ENCODE measurements around the gene PPP2R2C. TPM values are rescaled to one million over a fixed set of nuclear protein-coding genes. Genes with fewer than 3 reads are reported as not detected.

PPP2R2C gene
- total and polyA plus RNA-seq, 2 experiments from 2014 or later: 1.3 to 9.2 TPM

DNA sequence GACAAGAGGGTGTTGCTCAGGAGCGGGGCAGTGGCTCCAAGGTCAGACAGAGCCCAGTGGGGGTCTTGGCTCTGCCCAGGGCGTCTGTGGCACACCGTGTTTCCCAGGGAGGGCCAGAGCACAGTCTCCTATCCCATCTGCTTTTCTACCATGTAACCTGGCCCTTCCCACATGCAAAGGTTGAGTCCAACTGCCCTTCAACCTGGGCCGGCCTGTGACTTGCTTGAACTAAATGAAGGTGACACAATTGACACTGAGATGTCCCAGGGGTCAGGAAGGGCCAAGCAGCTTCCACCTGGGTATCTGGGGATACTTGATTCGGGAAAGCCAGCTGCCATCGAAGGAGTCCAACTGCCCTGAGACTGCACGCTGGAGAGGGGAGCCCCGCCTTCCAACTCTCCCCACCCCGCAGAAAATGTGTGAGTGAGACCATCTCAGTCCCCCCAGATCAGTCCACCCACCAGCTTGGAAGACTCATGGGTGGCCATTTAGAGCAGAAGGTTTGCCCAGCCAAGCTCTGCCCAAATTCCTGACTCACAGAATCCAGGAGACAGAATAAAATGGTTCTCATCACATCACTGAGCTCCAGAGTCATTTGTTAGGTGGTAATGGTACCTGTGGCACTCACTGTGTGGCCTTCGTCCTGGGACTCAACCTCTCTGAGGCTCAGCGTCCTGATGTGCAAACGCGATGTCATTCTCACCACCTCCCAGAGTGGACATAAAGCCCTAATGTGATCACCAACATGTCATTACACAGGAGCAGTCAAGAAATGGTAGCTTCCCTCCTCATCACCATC lies 18.1 kb downstream of the PPP2R2C start:
- H3K9me2 ChIP-seq (ENCODE audit: insufficient read depth): no peaks in the 10 kb centered on the region
- H3K27ac ChIP-seq (ENCODE audit: low read depth): no peak overlapping the region
- H3K27me3 ChIP-seq (ENCODE audit: insufficient read depth): no peaks in the 10 kb centered on the region
- Mint-ChIP-seq H3K9me3 (peaks cover 4% of the 10 kb centered on the region), H3K27ac (no peak overlapping the region), H3K4me1 (no peaks in the 10 kb centered on the region; the same call in 2 of the 3 replicates), H3K27me3 (ENCODE audit: insufficient read depth, low read depth, poor library complexity) (peaks cover 13% of the 10 kb centered on the region), H3K4me3 (no peak overlapping the region), H3K36me3 (ENCODE audit: low read depth) (no peaks in the 10 kb centered on the region)
- H3F3A ChIP-seq (replicated peaks; ENCODE audit: low read depth): no peaks in the 10 kb centered on the region
- no peak overlapping the region for H3K4me3 ChIP-seq
- H2AFZ ChIP-seq: no peak overlapping the region
- ATAC-seq: no peak
- no peaks in the 10 kb centered on the region for H4K20me1 ChIP-seq (replicated peaks; ENCODE audit: insufficient read depth)
- no peaks in the 10 kb centered on the region for H3K4me1 ChIP-seq (ENCODE audit: insufficient read depth)
- DNase-seq (ENCODE audit: low spot score): no peak
- TF ChIP-seq ZNF331 (CRISPR knock-in tag; IDR thresholded peaks at IDR 0.05; ENCODE audit: low read depth) (no peak), JUNB (IDR thresholded peaks at IDR 0.05; ENCODE audit: unreplicated experiment) (no peak), EZH2 (IDR thresholded peaks at IDR 0.05; ENCODE audit: low read depth, unreplicated experiment) (no peak)
- H3K4me2 ChIP-seq: no peak overlapping the region
- no peaks in the 10 kb centered on the region for H3K79me2 ChIP-seq (replicated peaks; ENCODE audit: insufficient read depth)
- no peaks in the 10 kb centered on the region for H3K36me3 ChIP-seq (ENCODE audit: insufficient read depth)

DNA sequence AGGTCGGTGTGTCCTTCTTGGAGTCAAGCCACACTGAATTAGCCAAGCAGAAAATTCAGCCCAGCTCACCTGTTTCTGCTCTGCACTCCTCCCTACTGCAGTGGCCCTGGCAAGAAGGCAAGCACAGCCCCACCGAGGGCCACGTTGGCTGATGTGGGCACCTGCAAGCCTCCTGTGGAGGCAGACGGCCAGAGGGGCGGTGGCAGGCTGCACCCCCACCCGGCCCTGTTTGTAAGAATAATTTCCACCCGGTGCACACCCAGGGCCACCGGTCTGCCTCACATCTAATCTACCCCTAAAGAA lies 18.8 kb downstream of the PPP2R2C start:
- H3K79me2 ChIP-seq (replicated peaks; ENCODE audit: insufficient read depth): no peaks in the 10 kb centered on the region
- peaks cover 3% of the 10 kb centered on the region for H3K9me3 Mint-ChIP-seq
- H3K27ac Mint-ChIP-seq: no peak overlapping the region
- H2AFZ ChIP-seq: no peak overlapping the region
- no peaks in the 10 kb centered on the region for H3K4me1 ChIP-seq (ENCODE audit: insufficient read depth)
- no peak overlapping the region for H3K4me3 Mint-ChIP-seq
- no peaks in the 10 kb centered on the region for H3K27me3 ChIP-seq (ENCODE audit: insufficient read depth)
- H3K4me2 ChIP-seq: no peak overlapping the region
- no peaks in the 10 kb centered on the region for H3K36me3 Mint-ChIP-seq (ENCODE audit: low read depth)
- H3K9me2 ChIP-seq (ENCODE audit: insufficient read depth): no peaks in the 10 kb centered on the region
- no peaks in the 10 kb centered on the region; the same call in 2 of the 3 replicates for H3K4me1 Mint-ChIP-seq
- H3K36me3 ChIP-seq (ENCODE audit: insufficient read depth): no peaks in the 10 kb centered on the region
- no peak overlapping the region for H3K27ac ChIP-seq (ENCODE audit: low read depth)
- H3K27me3 Mint-ChIP-seq (ENCODE audit: insufficient read depth, low read depth, poor library complexity): peaks cover 13% of the 10 kb centered on the region
- no peak overlapping the region for H3K4me3 ChIP-seq
- ATAC-seq (no peak), DNase-seq (ENCODE audit: low spot score) (no peak)
- no peaks in the 10 kb centered on the region for H4K20me1 ChIP-seq (replicated peaks; ENCODE audit: insufficient read depth)
- no peaks in the 10 kb centered on the region for H3F3A ChIP-seq (replicated peaks; ENCODE audit: low read depth)
- TF ChIP-seq EZH2 (IDR thresholded peaks at IDR 0.05; ENCODE audit: low read depth, unreplicated experiment) (no peak), ZNF331 (CRISPR knock-in tag; IDR thresholded peaks at IDR 0.05; ENCODE audit: low read depth) (no peak), POLR2AphosphoS5 (IDR thresholded peaks at IDR 0.05; ENCODE audit: low read depth) (no peak), JUNB (IDR thresholded peaks at IDR 0.05; ENCODE audit: unreplicated experiment) (no peak), EZH2phosphoT487 (IDR thresholded peaks at IDR 0.05; ENCODE audit: unreplicated experiment) (no peak), NANOG (IDR thresholded peaks at IDR 0.05; ENCODE audit: borderline replicate concordance) (no peak), ZNF114 (CRISPR knock-in tag; IDR thresholded peaks at IDR 0.05) (no peak)
- TF ChIP-seq, protein P1, sequence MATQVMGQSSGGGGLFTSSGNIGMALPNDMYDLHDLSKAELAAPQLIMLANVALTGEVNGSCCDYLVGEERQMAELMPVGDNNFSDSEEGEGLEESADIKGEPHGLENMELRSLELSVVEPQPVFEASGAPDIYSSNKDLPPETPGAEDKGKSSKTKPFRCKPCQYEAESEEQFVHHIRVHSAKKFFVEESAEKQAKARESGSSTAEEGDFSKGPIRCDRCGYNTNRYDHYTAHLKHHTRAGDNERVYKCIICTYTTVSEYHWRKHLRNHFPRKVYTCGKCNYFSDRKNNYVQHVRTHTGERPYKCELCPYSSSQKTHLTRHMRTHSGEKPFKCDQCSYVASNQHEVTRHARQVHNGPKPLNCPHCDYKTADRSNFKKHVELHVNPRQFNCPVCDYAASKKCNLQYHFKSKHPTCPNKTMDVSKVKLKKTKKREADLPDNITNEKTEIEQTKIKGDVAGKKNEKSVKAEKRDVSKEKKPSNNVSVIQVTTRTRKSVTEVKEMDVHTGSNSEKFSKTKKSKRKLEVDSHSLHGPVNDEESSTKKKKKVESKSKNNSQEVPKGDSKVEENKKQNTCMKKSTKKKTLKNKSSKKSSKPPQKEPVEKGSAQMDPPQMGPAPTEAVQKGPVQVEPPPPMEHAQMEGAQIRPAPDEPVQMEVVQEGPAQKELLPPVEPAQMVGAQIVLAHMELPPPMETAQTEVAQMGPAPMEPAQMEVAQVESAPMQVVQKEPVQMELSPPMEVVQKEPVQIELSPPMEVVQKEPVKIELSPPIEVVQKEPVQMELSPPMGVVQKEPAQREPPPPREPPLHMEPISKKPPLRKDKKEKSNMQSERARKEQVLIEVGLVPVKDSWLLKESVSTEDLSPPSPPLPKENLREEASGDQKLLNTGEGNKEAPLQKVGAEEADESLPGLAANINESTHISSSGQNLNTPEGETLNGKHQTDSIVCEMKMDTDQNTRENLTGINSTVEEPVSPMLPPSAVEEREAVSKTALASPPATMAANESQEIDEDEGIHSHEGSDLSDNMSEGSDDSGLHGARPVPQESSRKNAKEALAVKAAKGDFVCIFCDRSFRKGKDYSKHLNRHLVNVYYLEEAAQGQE (IDR thresholded peaks at IDR 0.05; ENCODE audit: unreplicated experiment): no peak
- TF ChIP-seq, protein P2, sequence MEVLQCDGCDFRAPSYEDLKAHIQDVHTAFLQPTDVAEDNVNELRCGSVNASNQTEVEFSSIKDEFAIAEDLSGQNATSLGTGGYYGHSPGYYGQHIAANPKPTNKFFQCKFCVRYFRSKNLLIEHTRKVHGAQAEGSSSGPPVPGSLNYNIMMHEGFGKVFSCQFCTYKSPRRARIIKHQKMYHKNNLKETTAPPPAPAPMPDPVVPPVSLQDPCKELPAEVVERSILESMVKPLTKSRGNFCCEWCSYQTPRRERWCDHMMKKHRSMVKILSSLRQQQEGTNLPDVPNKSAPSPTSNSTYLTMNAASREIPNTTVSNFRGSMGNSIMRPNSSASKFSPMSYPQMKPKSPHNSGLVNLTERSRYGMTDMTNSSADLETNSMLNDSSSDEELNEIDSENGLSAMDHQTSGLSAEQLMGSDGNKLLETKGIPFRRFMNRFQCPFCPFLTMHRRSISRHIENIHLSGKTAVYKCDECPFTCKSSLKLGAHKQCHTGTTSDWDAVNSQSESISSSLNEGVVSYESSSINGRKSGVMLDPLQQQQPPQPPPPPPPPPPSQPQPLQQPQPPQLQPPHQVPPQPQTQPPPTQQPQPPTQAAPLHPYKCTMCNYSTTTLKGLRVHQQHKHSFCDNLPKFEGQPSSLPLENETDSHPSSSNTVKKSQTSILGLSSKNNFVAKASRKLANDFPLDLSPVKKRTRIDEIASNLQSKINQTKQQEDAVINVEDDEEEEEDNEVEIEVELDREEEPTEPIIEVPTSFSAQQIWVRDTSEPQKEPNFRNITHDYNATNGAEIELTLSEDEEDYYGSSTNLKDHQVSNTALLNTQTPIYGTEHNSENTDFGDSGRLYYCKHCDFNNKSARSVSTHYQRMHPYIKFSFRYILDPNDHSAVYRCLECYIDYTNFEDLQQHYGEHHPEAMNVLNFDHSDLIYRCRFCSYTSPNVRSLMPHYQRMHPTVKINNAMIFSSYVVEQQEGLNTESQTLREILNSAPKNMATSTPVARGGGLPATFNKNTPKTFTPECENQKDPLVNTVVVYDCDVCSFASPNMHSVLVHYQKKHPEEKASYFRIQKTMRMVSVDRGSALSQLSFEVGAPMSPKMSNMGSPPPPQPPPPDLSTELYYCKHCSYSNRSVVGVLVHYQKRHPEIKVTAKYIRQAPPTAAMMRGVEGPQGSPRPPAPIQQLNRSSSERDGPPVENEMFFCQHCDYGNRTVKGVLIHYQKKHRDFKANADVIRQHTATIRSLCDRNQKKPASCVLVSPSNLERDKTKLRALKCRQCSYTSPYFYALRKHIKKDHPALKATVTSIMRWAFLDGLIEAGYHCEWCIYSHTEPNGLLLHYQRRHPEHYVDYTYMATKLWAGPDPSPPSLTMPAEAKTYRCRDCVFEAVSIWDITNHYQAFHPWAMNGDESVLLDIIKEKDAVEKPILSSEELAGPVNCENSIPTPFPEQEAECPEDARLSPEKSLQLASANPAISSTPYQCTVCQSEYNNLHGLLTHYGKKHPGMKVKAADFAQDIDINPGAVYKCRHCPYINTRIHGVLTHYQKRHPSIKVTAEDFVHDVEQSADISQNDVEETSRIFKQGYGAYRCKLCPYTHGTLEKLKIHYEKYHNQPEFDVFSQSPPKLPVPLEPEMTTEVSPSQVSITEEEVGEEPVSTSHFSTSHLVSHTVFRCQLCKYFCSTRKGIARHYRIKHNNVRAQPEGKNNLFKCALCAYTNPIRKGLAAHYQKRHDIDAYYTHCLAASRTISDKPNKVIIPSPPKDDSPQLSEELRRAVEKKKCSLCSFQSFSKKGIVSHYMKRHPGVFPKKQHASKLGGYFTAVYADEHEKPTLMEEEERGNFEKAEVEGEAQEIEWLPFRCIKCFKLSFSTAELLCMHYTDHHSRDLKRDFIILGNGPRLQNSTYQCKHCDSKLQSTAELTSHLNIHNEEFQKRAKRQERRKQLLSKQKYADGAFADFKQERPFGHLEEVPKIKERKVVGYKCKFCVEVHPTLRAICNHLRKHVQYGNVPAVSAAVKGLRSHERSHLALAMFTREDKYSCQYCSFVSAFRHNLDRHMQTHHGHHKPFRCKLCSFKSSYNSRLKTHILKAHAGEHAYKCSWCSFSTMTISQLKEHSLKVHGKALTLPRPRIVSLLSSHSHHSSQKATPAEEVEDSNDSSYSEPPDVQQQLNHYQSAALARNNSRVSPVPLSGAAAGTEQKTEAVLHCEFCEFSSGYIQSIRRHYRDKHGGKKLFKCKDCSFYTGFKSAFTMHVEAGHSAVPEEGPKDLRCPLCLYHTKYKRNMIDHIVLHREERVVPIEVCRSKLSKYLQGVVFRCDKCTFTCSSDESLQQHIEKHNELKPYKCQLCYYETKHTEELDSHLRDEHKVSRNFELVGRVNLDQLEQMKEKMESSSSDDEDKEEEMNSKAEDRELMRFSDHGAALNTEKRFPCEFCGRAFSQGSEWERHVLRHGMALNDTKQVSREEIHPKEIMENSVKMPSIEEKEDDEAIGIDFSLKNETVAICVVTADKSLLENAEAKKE (CRISPR knock-in tag; IDR thresholded peaks at IDR 0.05): no peak
- TF ChIP-seq, protein P3, sequence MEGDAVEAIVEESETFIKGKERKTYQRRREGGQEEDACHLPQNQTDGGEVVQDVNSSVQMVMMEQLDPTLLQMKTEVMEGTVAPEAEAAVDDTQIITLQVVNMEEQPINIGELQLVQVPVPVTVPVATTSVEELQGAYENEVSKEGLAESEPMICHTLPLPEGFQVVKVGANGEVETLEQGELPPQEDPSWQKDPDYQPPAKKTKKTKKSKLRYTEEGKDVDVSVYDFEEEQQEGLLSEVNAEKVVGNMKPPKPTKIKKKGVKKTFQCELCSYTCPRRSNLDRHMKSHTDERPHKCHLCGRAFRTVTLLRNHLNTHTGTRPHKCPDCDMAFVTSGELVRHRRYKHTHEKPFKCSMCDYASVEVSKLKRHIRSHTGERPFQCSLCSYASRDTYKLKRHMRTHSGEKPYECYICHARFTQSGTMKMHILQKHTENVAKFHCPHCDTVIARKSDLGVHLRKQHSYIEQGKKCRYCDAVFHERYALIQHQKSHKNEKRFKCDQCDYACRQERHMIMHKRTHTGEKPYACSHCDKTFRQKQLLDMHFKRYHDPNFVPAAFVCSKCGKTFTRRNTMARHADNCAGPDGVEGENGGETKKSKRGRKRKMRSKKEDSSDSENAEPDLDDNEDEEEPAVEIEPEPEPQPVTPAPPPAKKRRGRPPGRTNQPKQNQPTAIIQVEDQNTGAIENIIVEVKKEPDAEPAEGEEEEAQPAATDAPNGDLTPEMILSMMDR (conservative IDR thresholded peaks at IDR 0.05; ENCODE audit: low read depth in 2 of 2): no peak

All from GM23338 (cell line).